ENCODE data around the gene TSHZ2.

GRCh38 chr20:53017206-53017605, 45.0 kb downstream of the TSHZ2 start:
- TF ChIP-seq CTCF (IDR thresholded peaks at IDR 0.05) (no peak), POLR2A (IDR thresholded peaks at IDR 0.05) (no peak), EP300 (IDR thresholded peaks at IDR 0.05) (no peak), POLR2AphosphoS5 (IDR thresholded peaks at IDR 0.05) (no peak)
